ENCODE data around the gene FAM13A. TPM values are rescaled to one million over a fixed set of nuclear protein-coding genes. Genes with fewer than 3 reads are reported as not detected.

Gene FAM13A
- total RNA-seq, 1 donor from 2014 or later, result 40.3 TPM

DNA sequence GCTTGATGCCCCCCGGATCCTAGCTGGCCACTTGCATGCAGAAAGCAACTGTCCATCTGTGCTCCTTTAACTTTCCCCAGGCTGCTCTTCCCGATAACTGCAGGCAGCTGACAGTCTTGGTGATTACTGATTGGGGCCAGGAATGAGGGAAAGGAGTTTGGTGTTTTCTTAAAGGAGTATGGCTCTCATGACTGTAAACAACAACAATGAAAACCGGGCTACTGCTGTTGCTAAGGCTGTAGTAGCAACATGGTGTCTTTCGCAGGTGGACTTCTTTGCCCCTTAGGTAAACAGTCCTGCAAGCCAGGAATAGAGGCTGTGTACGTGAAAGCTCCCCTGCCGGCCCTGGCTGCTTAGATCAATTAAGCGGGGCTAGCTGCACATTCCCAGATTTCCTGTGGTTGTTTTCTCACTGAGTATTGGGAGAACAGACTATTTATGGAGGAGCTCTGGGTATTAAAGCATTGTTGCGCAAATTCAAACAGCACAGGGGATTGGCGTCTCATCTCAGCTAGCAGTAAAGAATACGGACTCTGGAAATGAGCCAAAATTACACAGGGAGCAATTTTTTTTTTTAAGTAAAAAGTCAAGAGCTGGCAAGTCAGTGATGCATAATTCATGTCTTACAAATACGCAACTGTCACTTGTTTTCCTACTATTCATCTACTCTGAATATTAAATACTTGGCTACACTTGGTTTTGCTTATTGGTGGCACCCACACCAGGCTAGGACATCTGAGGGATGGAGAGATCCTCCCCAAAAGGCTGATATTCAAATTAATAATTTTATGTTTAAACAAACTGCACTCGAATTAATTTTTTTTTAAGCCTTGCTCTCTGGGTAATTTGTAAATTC lies 297.7 kb downstream of the FAM13A start:
- no peaks in the 10 kb centered on the region for H3K9me3 Mint-ChIP-seq
- H3K4me1 Mint-ChIP-seq, result peaks cover 26% of the 10 kb centered on the region
- Histone ChIP-seq H3K4me3 (peak overlapping the region; percentile 19), H2AFZ (replicated peaks) (no peak overlapping the region), H3K36me3 (no peaks in the 10 kb centered on the region), H3K27me3 (no peaks in the 10 kb centered on the region), H3K9me3 (ENCODE audit: low read depth) (no peaks in the 10 kb centered on the region), H3K4me1 (peaks cover 29% of the 10 kb centered on the region), H3F3A (ENCODE audit: low read depth) (peaks cover 19% of the 10 kb centered on the region), H4K20me1 (ENCODE audit: low read depth) (no peaks in the 10 kb centered on the region), H3K9ac (no peak overlapping the region), H3K27ac (peak overlapping the region; percentile 59), H3K79me2 (ENCODE audit: low read depth) (no peaks in the 10 kb centered on the region), H3K4me2 (peak overlapping the region; percentile 65)
- TF ChIP-seq EZH2 (IDR thresholded peaks at IDR 0.05), result no peak
- H3K4me3 Mint-ChIP-seq, result peak overlapping the region; percentile 30
- H3K27me3 Mint-ChIP-seq (ENCODE audit: insufficient read depth, low read depth), result peaks cover 2% of the 10 kb centered on the region
- H3K36me3 Mint-ChIP-seq, result no peaks in the 10 kb centered on the region
- peak overlapping the region; percentile 1 for H3K27ac Mint-ChIP-seq
- peak; percentile 65 for DNase-seq (ENCODE audit: low spot score)

DNA sequence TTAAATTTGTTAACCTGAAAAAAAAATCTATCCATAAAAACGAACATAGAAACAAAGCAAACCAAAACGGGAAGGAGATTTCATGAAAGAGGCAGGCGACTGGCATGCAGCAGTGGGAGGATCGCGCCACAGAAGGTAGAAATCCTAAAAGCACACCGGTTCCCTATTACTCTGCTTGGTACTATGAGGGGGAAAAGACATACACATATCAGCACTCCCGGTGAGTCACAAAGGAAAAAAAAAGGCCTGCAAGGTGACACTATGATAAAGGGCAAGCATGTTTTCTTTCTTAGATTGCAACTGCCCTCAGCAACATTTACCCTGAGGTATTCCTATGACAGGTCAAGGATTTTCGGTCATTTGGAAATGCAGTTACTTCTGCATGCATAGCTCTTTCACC lies 298.7 kb downstream of the FAM13A start:
- no peak overlapping the region for H3K4me3 ChIP-seq
- H3K79me2 ChIP-seq (ENCODE audit: low read depth), result no peaks in the 10 kb centered on the region
- no peak overlapping the region for H3K9ac ChIP-seq
- Mint-ChIP-seq H3K27ac (no peak overlapping the region), H3K27me3 (ENCODE audit: insufficient read depth, low read depth) (no peaks in the 10 kb centered on the region), H3K9me3 (no peaks in the 10 kb centered on the region), H3K4me1 (peaks cover 26% of the 10 kb centered on the region), H3K36me3 (no peaks in the 10 kb centered on the region), H3K4me3 (no peak overlapping the region)
- H3K9me3 ChIP-seq (ENCODE audit: low read depth), result no peaks in the 10 kb centered on the region
- TF ChIP-seq, protein P1, sequence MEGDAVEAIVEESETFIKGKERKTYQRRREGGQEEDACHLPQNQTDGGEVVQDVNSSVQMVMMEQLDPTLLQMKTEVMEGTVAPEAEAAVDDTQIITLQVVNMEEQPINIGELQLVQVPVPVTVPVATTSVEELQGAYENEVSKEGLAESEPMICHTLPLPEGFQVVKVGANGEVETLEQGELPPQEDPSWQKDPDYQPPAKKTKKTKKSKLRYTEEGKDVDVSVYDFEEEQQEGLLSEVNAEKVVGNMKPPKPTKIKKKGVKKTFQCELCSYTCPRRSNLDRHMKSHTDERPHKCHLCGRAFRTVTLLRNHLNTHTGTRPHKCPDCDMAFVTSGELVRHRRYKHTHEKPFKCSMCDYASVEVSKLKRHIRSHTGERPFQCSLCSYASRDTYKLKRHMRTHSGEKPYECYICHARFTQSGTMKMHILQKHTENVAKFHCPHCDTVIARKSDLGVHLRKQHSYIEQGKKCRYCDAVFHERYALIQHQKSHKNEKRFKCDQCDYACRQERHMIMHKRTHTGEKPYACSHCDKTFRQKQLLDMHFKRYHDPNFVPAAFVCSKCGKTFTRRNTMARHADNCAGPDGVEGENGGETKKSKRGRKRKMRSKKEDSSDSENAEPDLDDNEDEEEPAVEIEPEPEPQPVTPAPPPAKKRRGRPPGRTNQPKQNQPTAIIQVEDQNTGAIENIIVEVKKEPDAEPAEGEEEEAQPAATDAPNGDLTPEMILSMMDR (IDR thresholded peaks at IDR 0.05), result no peak
- no peak for TF ChIP-seq EZH2phosphoT487 (IDR thresholded peaks at IDR 0.05)
- no peak for TF ChIP-seq EZH2 (IDR thresholded peaks at IDR 0.05)
- peaks cover 19% of the 10 kb centered on the region for H3F3A ChIP-seq (ENCODE audit: low read depth)
- H3K4me2 ChIP-seq, result peak overlapping the region; percentile 43
- DNase-seq (ENCODE audit: low spot score), result no peak
- H3K27me3 ChIP-seq, result no peaks in the 10 kb centered on the region
- H4K20me1 ChIP-seq (ENCODE audit: low read depth), result no peaks in the 10 kb centered on the region
- peaks cover 29% of the 10 kb centered on the region for H3K4me1 ChIP-seq
- no peak overlapping the region for H3K27ac ChIP-seq
- no peaks in the 10 kb centered on the region for H3K36me3 ChIP-seq
- H2AFZ ChIP-seq (replicated peaks), result no peak overlapping the region

DNA sequence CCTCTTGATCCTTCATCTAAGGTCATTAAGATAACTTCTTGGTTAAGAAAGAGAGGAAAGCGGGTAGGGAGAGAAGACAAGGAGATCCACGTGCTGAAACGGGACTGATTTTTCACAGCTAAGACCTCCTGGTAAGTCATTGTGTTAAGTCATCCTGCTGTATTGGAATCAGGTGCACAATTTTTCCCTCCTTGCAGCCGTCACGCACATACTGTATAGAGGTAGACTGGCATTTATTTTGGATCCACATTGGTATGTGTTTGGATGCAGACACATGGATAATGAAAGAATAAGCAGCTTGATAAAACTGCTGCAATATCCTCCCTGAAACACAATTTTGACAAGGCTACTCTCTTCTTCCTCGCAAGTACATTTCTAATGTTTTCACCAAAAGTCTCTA lies 299.2 kb downstream of the FAM13A start:
- no peak overlapping the region for H3K4me3 ChIP-seq
- H3K9me3 ChIP-seq (ENCODE audit: low read depth), result no peaks in the 10 kb centered on the region
- no peak overlapping the region for H3K27ac Mint-ChIP-seq

More for the DNA sequence above, 299.2 kb downstream of the FAM13A start:
- peaks cover 26% of the 10 kb centered on the region for H3K4me1 Mint-ChIP-seq
- H2AFZ ChIP-seq (replicated peaks), result no peak overlapping the region
- DNase-seq (ENCODE audit: low spot score), result no peak
- H3K4me3 Mint-ChIP-seq, result no peak overlapping the region
- no peaks in the 10 kb centered on the region for H3K9me3 Mint-ChIP-seq
- H3K36me3 ChIP-seq, result no peaks in the 10 kb centered on the region
- H3K27ac ChIP-seq, result no peak overlapping the region
- H3K4me2 ChIP-seq, result peak overlapping the region; percentile 43
- TF ChIP-seq EZH2 (IDR thresholded peaks at IDR 0.05) (no peak), EZH2phosphoT487 (IDR thresholded peaks at IDR 0.05) (no peak)
- TF ChIP-seq, protein P1 (IDR thresholded peaks at IDR 0.05), result no peak
- no peaks in the 10 kb centered on the region for H3K27me3 ChIP-seq
- peaks cover 19% of the 10 kb centered on the region for H3F3A ChIP-seq (ENCODE audit: low read depth)
- H3K4me1 ChIP-seq, result peaks cover 34% of the 10 kb centered on the region
- H3K27me3 Mint-ChIP-seq (ENCODE audit: insufficient read depth, low read depth), result no peaks in the 10 kb centered on the region
- no peak overlapping the region for H3K9ac ChIP-seq
- H4K20me1 ChIP-seq (ENCODE audit: low read depth), result no peaks in the 10 kb centered on the region
- H3K36me3 Mint-ChIP-seq, result no peaks in the 10 kb centered on the region
- no peaks in the 10 kb centered on the region for H3K79me2 ChIP-seq (ENCODE audit: low read depth)

All from neural progenitor cell (in vitro differentiated cells).